COLO668 (cell line): ENCODE results near the gene FHIP2A.
"Not testable (repeated sequence)": the region's sequence is repeated elsewhere in the genome, so short reads cannot be mapped to it uniquely, and the experiment has no call there.

Source experiments
- DNase-seq: peaks from one replicate; lab custom pipeline; 2025; ENCODE audit not compliant: unreplicated experiment; lab: John Stamatoyannopoulos, UW

FHIP2A gene

GRCh38 chr10:114855776-114856543, 34.4 kb downstream of the FHIP2A start:
- no peak for DNase-seq

- DNase-seq: no peak
These were observed 35.1 kb downstream of the FHIP2A start for GRCh38 chr10:114856544-114857287.

DNA sequence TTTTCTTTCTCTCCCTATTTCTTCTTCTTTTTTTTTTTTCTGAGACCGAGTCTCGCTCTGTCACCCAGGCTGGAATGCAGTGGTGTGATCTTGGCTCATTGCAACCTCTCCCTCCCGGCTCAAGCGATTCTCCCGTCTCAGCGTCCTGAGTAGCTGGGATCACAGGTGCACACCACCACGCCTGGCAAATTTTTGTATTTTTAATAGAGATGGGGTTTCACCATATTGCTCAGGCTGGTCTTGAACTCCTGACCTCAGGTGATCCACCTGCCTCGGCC, 35.6 kb downstream of the FHIP2A start:
- not testable (repeated sequence) for DNase-seq

DNA sequence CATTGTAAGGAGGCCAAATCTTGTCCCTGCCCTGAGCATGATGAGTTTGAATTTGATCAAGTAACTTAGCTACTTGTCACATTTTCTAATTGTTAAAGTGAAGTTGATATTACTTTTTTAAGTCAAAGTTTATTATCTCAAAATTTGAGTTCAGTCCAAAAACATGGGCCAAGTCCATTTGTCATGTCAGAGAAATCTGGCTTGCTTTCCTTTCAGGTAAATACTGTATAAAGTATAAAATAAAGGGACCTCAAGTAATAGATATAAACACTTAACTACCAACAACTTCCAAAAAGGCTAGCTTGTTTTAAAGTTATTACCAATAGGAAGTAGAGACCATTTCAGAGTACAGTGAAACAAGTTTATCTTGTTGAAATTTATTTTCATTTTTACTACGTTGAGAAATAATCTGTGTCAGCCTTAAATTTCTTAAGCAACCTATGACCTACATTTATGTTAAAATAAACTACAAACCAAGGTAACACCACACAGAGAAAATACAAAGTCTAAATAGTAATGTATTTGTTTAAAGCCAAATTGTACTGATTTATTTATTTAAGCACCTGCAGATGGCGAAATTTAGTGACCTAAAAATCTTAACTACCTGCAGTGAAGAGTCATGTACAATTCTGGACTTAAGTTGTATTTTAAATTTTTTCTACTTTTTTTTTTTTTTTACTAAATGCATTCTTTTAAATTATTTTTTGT, 36.5 kb downstream of the FHIP2A start:
- no peak for DNase-seq

- DNase-seq: no peak
These were observed 37.6 kb downstream of the FHIP2A start for GRCh38 chr10:114859222-114859621.

DNA sequence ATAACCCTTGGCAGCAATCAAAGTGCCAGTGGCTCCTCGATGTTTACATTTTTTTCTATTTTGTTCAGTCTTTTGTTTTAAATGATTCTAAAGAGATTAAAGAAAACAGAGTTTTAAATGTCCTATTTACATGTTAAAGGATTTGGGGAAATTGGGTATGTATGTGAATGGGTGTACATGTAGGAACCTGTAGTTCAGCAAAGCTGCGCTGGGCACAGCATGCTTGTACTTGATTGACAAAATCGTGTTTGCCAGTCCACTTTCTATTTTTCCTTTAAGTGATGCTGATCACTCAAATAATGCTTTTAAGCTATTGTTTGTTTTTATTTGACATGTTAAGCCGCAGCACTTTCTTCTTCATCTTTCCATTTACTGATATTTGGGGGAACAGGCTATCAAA, 40.9 kb downstream of the FHIP2A start:
- no peak for DNase-seq

GRCh38 chr10:114867365-114867764, 45.8 kb downstream of the FHIP2A start:
- DNase-seq: no peak

- no peak for DNase-seq
These were observed 47.4 kb downstream of the FHIP2A start for GRCh38 chr10:114868870-114869519.

DNA sequence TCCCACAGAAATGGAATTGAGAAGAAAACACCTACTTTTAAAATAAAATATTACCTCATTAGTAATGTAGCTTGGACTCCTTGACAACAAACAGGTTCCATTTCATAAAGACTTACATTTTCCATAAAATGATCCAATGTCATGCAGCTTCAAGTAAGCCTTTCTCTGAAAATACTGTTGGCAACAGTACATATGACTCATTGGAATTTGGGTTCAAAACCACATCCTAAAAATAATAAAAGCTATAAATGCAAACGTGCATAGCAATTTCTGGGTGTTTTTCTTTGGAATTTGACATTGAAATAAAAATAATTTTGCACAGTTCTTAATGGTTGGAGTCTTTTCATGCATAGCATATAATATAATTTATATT, 47.9 kb downstream of the FHIP2A start:
- no peak for DNase-seq

DNA sequence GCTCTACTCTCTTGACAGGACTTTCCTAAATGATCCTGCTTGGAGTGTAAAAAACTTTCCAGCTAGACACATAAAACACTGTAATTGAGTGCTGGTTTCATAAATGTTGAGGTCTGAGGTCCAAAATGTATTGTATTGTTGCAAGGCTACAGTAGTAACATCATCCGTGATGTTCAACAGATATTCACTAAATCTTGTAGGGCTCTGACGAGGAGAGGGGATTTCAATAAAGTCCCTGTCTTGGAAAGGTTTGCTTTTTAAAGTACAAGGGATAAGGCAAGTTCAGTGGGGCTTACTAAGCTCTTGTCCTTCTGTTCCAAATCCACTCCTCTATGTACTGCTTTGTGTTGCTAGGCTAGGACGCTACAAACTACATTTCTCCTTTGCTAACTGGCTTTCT, 48.9 kb downstream of the FHIP2A start:
- no peak for DNase-seq

- DNase-seq: no peak
These were observed 49.8 kb downstream of the FHIP2A start for GRCh38 chr10:114871379-114871778.
